ENCODE data around the gene EHBP1L1.
"Not testable (repeated sequence)": the region's sequence is repeated elsewhere in the genome, so short reads cannot be mapped to it uniquely, and the experiment has no call there.

GRCh38 chr11:65564879-65565559, 10.8 kb upstream of the EHBP1L1 start:
- not testable (repeated sequence) for TF ChIP-seq CTCF, POLR2A (IDR thresholded peaks at IDR 0.05)
